Motor neuron (in vitro differentiated cells): ENCODE measurements around the gene CAPN14. TPM values are rescaled to one million over a fixed set of nuclear protein-coding genes. Genes with fewer than 3 reads are reported as not detected.

Experiments used
- ATAC-seq, 8 experiments: fragments of 200-7000 bp; cut with Tn5 transposase; replicated peaks in 6 of 8; 2 replicates each; pipeline ENCODE4 v1.8.0; 2021; ENCODE audit warnings: mild to moderate bottlenecking in 8 of 8, moderate library complexity in 8 of 8
- H3K27ac ChIP-seq, 2 donors: fragments of 250-450 bp; sonication (Bioruptor Pico); 2 replicates each; pipeline ENCODE4 v1.9.0; 2021; ENCODE audit warnings: antibody characterized with exemption in 2 of 2, mild to moderate bottlenecking in 2 of 2, moderate library complexity in 1 of 2
- H3K4me1 ChIP-seq, 2 donors: fragments of 250-450 bp; sonication (Bioruptor Pico); replicated peaks in 1 of 2; 2 replicates each; pipeline ENCODE4 v1.6.1; 2021; ENCODE audit warnings: antibody characterized with exemption in 2 of 2, mild to moderate bottlenecking in 2 of 2, moderate library complexity in 1 of 2
- H3K4me3 ChIP-seq, 5 donors: fragments of 250-450 bp; sonication (Bioruptor Pico); 2 replicates each; pipeline ENCODE4 v1.9.0; 2021; ENCODE audit warnings: antibody characterized with exemption in 5 of 5, mild to moderate bottlenecking in 5 of 5, moderate library complexity in 4 of 5
- WGBS, 10 experiments: fragments of 450-650 bp; shearing (Covaris generic); methylation state at CpG; one replicate each; pipeline ENCODE4 v1.0.0; 2022; 5-methylcytosine and 5-hydroxymethylcytosine counted together
- in situ Hi-C, 9 experiments: fragments of 400-800 bp; cut with MboI; loops; one replicate each; pipeline ENCODE4 v1.15.0; 2021; ENCODE audit warnings: low sequenced_read_pairs in 9 of 9, low pct_unique_long_range_greater_than_20kb in 2 of 9; ENCODE audit not compliant: unreplicated experiment in 9 of 9
- total RNA-seq, 8 experiments: library from RNA; unstranded; fragments of 300-600 nt; gene quantifications; 2 replicates each; pipeline versions ENCODE4 v1.2.3 to v1.2.4, GENCODE V29; 2022

The CAPN14 gene
- total RNA-seq, 8 experiments from 2014 or later: 0.17 to 0.57 (median 0.34) TPM; not detected in 2

DNA sequence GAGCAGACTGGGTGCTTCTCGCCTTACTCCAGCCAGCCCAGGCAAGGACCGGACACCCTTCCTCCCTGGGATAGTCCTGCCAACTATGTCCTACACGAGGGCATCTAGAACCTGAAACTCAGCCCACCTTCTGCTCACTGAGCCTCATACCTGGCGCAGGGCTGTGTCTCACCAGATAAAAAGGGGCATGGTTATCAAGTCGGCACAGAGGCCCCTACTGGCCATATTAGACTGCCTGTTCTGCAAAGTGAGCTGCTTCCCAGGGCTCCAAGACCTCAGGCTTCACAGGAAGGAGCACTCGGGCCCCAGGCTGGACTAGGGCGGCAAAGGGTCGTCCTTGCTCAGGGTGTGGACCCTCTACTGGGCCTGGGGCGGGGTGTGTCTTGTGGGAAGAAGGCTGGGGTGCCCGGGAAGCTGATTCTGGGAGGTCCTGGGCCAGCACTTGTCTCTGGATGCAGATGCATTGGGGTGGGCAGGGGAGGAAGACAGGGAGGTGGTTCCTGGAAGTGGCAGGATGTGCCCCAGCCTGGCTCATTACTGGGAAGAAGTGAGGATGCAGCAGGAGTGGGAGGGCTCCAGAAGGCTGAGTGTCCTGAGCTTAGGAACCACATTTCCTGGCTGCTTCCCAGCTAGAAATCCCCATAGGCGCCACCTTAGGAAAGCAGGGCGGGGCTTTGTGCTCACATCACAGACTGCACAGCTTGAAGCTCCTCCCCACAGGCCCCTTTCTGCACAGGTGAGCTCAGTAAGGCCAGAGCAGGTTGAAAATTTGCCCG lies 36.2 kb upstream of the CAPN14 start:
- Histone ChIP-seq H3K27ac (no peak overlapping the region), H3K4me3 (no peak overlapping the region), H3K4me1 (peaks cover 0 to 11% of the 10 kb centered on the region in 2 donors)
- ATAC-seq: peak in 3 of 8 experiments; percentile 69 to 85 (median 79)
- 0 to 100% (median 70%) methylated on average over 1 to 4 of the region's 13 CpGs; no CpG with 5 or more reads in 4 of the 10 experiments for WGBS, 10 experiments
- in situ Hi-C loops: no loop called here

DNA sequence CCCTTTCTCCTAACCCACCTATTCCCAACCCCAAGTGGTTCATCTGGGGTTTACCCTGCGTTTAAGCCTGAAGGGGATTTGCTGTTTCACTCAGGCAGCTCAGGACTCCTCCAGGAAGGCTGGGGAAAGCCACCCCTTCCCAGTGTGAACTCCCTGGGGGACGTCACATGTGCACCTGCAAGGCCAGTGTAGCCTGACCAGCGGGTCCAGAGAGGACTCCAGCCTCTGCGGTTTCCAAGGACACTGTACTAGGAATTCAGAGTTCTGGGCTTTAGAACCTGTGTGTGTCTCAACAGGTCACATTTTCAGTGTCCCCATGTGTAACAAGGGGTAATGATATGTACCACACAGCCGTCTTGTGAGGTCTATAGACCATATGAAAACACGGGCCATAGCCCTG lies 34.5 kb upstream of the CAPN14 start:
- ATAC-seq: no peak

DNA sequence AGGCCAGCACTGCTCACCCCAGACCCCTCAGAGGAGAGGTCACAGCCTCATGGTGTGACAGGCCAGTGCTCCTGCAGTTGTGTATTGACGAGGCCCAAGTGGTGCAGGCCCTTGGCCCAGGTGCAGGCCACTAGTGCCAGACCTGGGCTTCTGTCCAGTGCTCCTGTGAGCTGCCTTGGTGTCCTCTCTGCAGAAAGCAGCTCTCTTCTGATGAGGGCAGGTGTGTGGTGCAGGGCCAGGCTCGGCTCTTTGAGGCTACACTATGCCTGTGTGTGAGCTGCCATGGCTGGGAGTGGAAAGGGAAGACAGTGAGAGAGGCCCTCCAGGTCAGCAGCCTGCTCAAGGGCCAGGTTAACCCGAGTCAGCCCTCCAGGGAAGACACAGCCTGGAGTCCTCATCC lies 33.7 kb upstream of the CAPN14 start:
- in situ Hi-C loops: no loop called here
- Histone ChIP-seq H3K27ac (no peak overlapping the region), H3K4me3 (no peak overlapping the region), H3K4me1 (no peaks in the 10 kb centered on the region)
- WGBS, 10 experiments: 20 to 79% (median 23%) methylated on average over 1 to 2 of the region's 3 CpGs; no CpG with 5 or more reads in 6 of the 10 experiments
- ATAC-seq: no peak

More for the DNA sequence above, 34.5 kb upstream of the CAPN14 start:
- Histone ChIP-seq H3K4me3 (no peak overlapping the region), H3K27ac (no peak overlapping the region), H3K4me1 (peaks cover 0 to 5% of the 10 kb centered on the region in 2 donors)
- in situ Hi-C loops: no loop called here
- 65 to 100% (median 93%) methylated on average over 1 to 4 of the region's 6 CpGs; no CpG with 5 or more reads in 4 of the 10 experiments for WGBS, 10 experiments

DNA sequence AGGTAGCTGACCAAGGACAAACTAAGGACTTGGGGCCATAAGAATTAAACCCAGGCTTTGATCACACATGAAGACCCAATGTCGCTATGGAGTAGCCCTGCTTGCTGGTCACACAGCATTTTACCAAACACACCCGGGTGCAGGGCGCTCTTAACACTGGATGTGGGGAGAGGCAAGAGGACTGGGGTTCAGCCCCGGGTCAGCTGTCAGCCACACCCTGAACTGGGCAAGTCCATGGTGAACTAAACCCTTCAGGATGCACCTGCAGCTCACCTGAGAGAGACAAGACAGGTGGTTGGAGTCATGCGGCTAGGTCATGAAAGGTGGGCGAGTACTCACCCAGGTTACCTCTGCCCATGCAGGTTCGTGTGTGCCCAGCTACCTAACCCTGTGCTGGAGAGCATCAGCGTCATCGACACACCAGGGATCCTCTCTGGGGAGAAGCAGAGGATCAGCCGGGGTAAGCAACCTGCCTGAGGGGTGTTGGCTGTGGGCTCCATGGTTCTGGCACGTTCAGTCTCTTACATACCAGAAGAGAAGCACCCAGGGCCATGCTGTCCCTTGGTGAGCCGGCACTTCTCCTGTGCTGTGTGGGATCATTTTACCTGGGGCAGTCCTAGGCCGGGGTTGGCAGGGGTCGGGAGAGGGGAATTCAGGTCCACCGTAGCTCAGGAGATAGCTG lies 31.8 kb upstream of the CAPN14 start:
- Histone ChIP-seq H3K27ac (no peak overlapping the region), H3K4me1 (no peaks in the 10 kb centered on the region), H3K4me3 (no peak overlapping the region)
- 78 to 100% (median 93%) methylated on average over 1 to 7 of the region's 15 CpGs; no CpG with 5 or more reads in 4 of the 10 experiments for WGBS, 10 experiments
- in situ Hi-C loops: no loop called here
- ATAC-seq: no peak

DNA sequence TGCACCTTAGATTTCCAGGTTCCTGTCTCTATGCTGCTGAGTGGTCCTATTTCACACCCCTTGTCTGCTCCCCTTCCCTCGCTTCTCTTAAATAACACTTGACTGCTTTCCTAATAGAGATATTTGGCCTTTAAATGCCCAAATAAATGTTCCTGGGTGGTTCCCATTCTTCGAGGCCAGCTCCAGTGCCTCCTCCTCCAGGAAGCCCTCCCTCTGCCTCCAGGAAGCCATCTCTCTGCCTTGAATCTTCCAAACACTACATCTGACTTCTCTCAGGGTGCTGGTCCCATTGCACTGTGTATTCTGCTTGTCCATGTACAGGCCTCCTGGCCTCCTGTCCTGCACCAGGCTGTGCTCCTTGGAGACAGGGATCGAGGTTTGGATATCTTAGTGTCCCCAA lies 30.8 kb upstream of the CAPN14 start:
- 0 to 100% (median 85%) methylated on average over 1 to 3 of the region's 3 CpGs; no CpG with 5 or more reads in 4 of the 10 experiments for WGBS, 10 experiments
- H3K4me3 ChIP-seq: no peak overlapping the region
- no peak for ATAC-seq
- in situ Hi-C loops: no loop called here
- no peak overlapping the region for H3K27ac ChIP-seq
- no peaks in the 10 kb centered on the region for H3K4me1 ChIP-seq

DNA sequence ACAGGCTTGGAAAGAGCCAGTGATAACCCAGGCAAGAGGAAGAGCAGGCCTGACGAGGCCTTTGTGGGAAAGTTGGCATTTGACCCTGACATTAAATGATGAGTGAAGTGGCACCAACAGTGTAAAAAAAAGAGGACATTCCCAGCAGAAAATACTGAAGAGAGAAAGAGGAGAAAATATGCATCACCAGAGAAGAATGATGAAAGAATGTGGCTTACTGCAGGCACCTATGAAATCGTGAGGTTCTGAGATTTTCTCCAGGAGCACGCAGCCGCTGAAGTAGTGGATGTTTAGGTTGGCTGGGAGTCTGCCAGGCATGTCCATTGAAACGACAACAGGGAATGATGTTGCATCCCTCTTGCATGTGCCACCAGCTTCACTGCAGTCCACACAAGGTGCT lies 30.4 kb upstream of the CAPN14 start:
- in situ Hi-C loops: no loop called here
- WGBS, 10 experiments: 70 to 96% (median 85%) methylated on average over 1 to 5 of the region's 5 CpGs; no CpG with 5 or more reads in 1 of the 10 experiments
- no peak for ATAC-seq
- Histone ChIP-seq H3K27ac (no peak overlapping the region), H3K4me3 (no peak overlapping the region), H3K4me1 (no peaks in the 10 kb centered on the region)

DNA sequence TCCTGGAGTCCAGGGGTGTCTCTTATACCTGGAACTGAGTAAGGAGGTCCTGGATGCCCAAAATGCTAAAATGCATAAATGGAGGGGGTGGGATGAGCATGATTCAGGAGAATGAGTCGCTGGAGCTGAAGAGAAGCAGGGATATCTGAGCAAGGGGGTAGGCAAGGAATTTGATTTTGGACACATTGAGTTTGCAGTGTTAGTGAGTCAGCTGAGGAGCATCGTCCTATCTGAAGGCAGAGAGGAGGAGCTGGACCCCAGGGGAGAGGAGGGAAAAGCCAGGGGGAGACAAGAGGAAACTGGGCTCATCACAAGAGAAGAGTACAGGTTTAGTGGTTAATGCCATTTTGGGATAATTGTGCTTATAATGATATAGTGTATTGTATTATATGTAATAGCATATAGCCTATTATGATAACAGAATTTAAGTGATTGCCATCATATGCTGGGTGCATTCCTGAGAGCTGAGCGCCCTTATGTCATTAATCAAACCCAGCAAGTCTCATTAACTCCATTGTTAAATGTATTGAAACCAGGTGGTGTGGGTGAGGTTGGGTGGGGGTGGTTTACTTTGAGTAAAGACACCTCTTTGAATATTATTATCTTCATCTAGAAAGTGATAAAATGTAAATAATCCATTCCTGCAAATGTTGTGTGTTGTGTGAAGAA lies 29.0 kb upstream of the CAPN14 start:
- ATAC-seq: no peak
- Histone ChIP-seq H3K4me1 (no peaks in the 10 kb centered on the region), H3K27ac (no peak overlapping the region), H3K4me3 (no peak overlapping the region)
- WGBS, 10 experiments: 0 to 100% (median 52%) methylated on average over 1 to 3 of the region's 3 CpGs; no CpG with 5 or more reads in 2 of the 10 experiments
- in situ Hi-C loops: no loop called here

DNA sequence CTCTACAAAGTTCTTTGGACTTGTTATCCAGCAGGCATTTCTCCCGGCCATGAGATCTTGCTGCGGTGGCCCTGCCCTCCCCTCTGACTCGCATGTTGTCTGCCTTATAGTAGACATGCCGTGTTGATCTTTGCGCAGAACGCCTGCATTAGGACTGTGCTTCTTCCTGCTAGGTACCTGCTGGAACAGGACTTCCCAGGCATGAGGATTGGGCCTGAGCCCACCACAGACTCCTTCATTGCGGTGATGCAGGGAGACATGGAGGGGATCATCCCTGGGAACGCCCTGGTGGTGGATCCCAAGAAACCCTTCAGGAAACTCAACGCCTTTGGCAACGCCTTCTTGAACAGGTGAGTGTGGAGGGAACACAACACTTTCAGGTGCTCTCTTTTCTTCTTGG lies 26.8 kb upstream of the CAPN14 start:
- ATAC-seq: no peak

DNA sequence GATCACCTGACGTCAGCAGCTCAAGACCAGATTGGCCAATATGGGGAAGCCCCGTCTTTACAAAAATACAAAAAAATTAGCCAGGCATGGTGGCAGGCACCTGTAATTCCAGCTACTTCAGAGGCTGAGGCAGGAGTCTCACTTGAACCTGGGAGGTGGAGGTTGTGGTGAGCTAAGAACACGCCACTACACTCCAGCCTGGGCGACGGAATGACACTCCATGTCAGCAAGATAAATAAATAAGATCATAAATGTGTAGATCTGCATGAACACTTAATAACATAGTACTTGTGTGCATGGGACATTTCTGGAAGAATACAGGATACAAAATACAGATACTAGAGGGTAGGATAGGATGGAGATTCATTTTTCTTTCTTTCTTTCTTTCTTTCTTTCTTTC lies 25.7 kb upstream of the CAPN14 start:
- H3K4me1 ChIP-seq: peaks cover 4 to 12% of the 10 kb centered on the region in 2 donors
- in situ Hi-C loops: no loop called here
- 89 to 100% (median 98%) methylated on average over 1 to 5 of the region's 5 CpGs; no CpG with 5 or more reads in 2 of the 10 experiments for WGBS, 10 experiments
- H3K27ac ChIP-seq: no peak overlapping the region
- no peak overlapping the region for H3K4me3 ChIP-seq
- no peak for ATAC-seq

More for the DNA sequence above, 26.8 kb upstream of the CAPN14 start:
- no peak overlapping the region for H3K27ac ChIP-seq
- in situ Hi-C loops: no loop called here
- no peak overlapping the region for H3K4me3 ChIP-seq
- peaks cover 4 to 12% of the 10 kb centered on the region in 2 donors for H3K4me1 ChIP-seq
- 80 to 100% (median 95%) methylated on average over 1 to 8 of the region's 10 CpGs; no CpG with 5 or more reads in 2 of the 10 experiments for WGBS, 10 experiments

DNA sequence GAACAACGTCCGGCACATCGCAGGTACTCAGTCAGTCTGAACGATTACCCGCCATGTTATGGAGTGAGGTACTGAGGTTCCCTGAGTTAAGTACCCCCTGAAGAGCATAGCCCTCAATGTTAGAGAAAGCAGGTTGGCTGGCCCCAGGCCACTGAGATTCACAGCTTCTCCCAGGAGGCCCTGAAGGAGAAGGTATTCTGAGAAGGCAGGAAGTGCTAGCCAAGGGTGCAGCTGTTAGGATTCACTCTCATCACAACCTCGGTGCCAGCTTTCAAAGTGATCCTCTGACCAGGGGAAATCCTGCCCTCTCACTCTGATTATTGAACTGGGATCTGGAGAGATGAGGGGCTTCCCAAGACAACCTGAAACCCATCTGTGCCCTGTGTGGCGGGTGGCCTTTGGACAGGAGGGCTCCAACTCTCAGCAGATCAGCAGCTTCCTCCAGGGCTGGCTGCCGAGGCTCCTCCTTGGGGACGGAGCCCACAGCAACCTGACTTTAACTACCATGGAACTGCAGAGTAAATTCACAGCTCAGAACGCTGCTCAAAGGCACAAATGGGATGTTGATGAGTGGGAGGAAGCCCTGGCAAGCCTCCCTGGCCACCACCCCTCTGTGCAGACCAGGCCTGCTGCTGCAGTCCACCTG lies 24.4 kb upstream of the CAPN14 start:
- H3K27ac ChIP-seq: no peak overlapping the region
- 60 to 100% (median 93%) methylated on average over 1 to 5 of the region's 10 CpGs; no CpG with 5 or more reads in 3 of the 10 experiments for WGBS, 10 experiments
- peak in 2 of 8 experiments; percentile 7 to 17 for ATAC-seq
- peaks cover 6 to 12% of the 10 kb centered on the region in 2 donors for H3K4me1 ChIP-seq
- H3K4me3 ChIP-seq: no peak overlapping the region
- in situ Hi-C loops: no loop called here

DNA sequence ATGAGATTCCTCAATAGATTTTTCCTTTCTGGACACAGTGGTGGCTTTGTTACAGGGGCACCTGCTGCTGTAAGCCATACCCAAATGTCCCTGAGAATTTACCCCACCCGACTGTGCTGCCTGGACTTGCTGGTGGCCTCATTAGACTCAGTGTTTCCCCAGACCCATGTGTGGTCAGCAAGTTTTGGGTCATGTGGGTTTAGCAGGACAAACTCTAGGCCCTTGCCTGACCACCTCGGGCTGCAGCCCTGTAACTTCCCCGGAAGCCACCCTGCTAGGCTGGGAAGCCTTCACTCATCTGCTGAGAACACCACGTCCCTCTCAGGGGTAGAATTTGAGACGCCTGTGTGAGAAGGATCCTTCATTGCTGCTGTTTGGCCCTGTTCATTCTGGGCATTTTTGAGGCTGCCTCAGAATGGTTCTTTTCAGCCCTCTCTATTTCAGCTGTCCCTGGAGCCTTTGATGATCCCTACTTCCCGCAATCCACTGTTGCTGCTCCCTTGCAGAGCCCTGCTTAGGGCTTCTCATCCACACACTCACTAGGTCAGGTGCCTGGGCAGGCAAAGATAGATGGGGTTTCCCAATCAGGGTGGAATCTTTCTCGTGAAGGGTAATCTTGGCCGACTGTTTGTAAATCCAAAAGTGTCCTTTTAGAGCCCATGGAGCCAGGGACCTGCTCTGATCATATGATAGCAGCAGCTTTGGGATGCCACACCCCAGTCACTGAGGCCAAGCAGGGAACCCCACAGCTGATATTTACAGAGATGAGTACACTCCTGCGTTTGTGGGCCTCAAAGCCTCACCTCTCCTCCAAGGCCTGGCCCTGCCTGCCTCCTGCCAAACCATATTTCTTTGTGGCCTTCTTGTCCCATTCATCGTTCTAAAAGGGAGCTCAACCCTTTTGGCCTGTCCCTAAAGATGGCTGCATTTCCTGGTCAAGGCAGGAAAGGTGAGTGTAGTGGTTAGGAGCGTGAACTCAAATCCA lies 23.4 kb upstream of the CAPN14 start:
- no peak overlapping the region for H3K27ac ChIP-seq
- 0 to 87% (median 77%) methylated on average over 1 to 7 of the region's 11 CpGs; no CpG with 5 or more reads in 3 of the 10 experiments for WGBS, 10 experiments
- H3K4me3 ChIP-seq: no peak overlapping the region
- peak in 1 of 8 experiments; percentile 2 for ATAC-seq
- in situ Hi-C loops: no loop called here
- H3K4me1 ChIP-seq: peaks cover 16 to 23% of the 10 kb centered on the region in 2 donors
